ENCODE measurements around the gene MPV17.
"Not testable (repeated sequence)": the region's sequence is repeated elsewhere in the genome, so short reads cannot be mapped to it uniquely, and the experiment has no call there.

The MPV17 gene

GRCh38 chr2:27322766-27323595, at the start of gene MPV17:
TSS of gene MPV17 (minus strand) at chr2:27323097. CDS start at chr2:27322517, 580 bp downstream.
- peak; percentile 93 for DNase-seq (ENCODE audit: low spot score)

GRCh38 chr2:27370816-27371620, 48.1 kb upstream of the MPV17 start:
- DNase-seq (ENCODE audit: low spot score) = no peak

- peak; percentile 98 for DNase-seq (ENCODE audit: low spot score)
Observed at GRCh38 chr2:27370026-27370815, 47.3 kb upstream of the MPV17 start, which contains the start of the genes EIF2B4 and SNX17. TSS of gene EIF2B4 (minus strand) at chr2:27370338. CDS start at chr2:27370314, 24 bp downstream. TSS of gene SNX17 (plus strand) at chr2:27370616. CDS start at chr2:27370744, 128 bp downstream.

- DNase-seq (ENCODE audit: low spot score) = peak; percentile 85
Observed at GRCh38 chr2:27369471-27370025, 46.7 kb upstream of the MPV17 start.

GRCh38 chr2:27363933-27364332, 41.0 kb upstream of the MPV17 start:
- DNase-seq (ENCODE audit: low spot score) = no peak

- no peak for DNase-seq (ENCODE audit: low spot score)
Observed at GRCh38 chr2:27362678-27363420, 40.0 kb upstream of the MPV17 start.

- peak; percentile 82 for DNase-seq (ENCODE audit: low spot score)
Observed at GRCh38 chr2:27356382-27357181, 33.7 kb upstream of the MPV17 start, which contains the start of gene GTF3C2. TSS of gene GTF3C2 (minus strand) at chr2:27356764. CDS start at chr2:27343554, 13,210 bp downstream.

- DNase-seq (ENCODE audit: low spot score) = peak; percentile 41
Observed at GRCh38 chr2:27356056-27356381, 33.1 kb upstream of the MPV17 start.

GRCh38 chr2:27354597-27354927, 31.7 kb upstream of the MPV17 start:
- no peak for DNase-seq (ENCODE audit: low spot score)

- no peak for DNase-seq (ENCODE audit: low spot score)
Observed at GRCh38 chr2:27353762-27354596, 31.1 kb upstream of the MPV17 start.

GRCh38 chr2:27353386-27353761, 30.5 kb upstream of the MPV17 start:
- not testable (repeated sequence) for DNase-seq (ENCODE audit: low spot score)

GRCh38 chr2:27351802-27352598, 29.1 kb upstream of the MPV17 start:
- no peak for DNase-seq (ENCODE audit: low spot score)

GRCh38 chr2:27350106-27350693, 27.3 kb upstream of the MPV17 start:
- no peak for DNase-seq (ENCODE audit: low spot score)

GRCh38 chr2:27347641-27348040, 24.7 kb upstream of the MPV17 start:
- DNase-seq (ENCODE audit: low spot score) = no peak

- no peak for DNase-seq (ENCODE audit: low spot score)
Observed at GRCh38 chr2:27336173-27336572, 13.3 kb upstream of the MPV17 start.

GRCh38 chr2:27335311-27335710, 12.4 kb upstream of the MPV17 start:
- DNase-seq (ENCODE audit: low spot score) = no peak

GRCh38 chr2:27324720-27325119, 1.8 kb upstream of the MPV17 start:
- DNase-seq (ENCODE audit: low spot score) = no peak

GRCh38 chr2:27323596-27324285, 844 bp upstream of the MPV17 start:
- DNase-seq (ENCODE audit: low spot score) = no peak
